CD4-positive, alpha-beta T cell (primary cell): ENCODE results near the gene LCT. TPM values are rescaled to one million over a fixed set of nuclear protein-coding genes. Genes with fewer than 3 reads are reported as not detected.

Experiments used
- ATAC-seq: fragments of 200-7000 bp; cut with Tn5 transposase; one replicate; pipeline ENCODE4 v1.10.0; 2022; ENCODE audit warnings: mild to moderate bottlenecking; ENCODE audit not compliant: poor library complexity
- CTCF ChIA-PET: fragments of 350-600 bp; sonication (Branson Sonifier 250); formaldehyde crosslinking; loops from one replicate; lab custom pipeline; 2021; ENCODE audit warnings: antibody characterized with exemption, inconsistent platforms; lab: Charles Lee
- POLR2A ChIA-PET: fragments of 350-600 bp; sonication (Branson Sonifier 250); formaldehyde crosslinking; loops from one replicate; lab custom pipeline; 2021; ENCODE audit warnings: antibody characterized with exemption, inconsistent platforms; lab: Charles Lee
- DNase-seq, 14 experiments: peaks; one replicate each; pipeline ENCODE4 v3.0.0-alpha.2; 2013 to 2020; ENCODE audit warnings: mixed read lengths in 2 of 14
- H3K27ac ChIP-seq, 2 donors: one replicate each; pipeline versions ENCODE4 v1.5.1 to v1.7.0; 2013; ENCODE audit warnings: low read length in 2 of 2, low read depth in 1 of 2, mild to moderate bottlenecking in 1 of 2
- H3K27me3 ChIP-seq, 2 experiments: 1 replicate in 1 of 2; 2 replicates in 1 of 2; pipeline versions ENCODE4 v1.6.1 to v1.7.0; 2013; ENCODE audit warnings: low read length in 2 of 2, control low read depth in 1 of 2, mild to moderate bottlenecking in 1 of 2, moderate library complexity in 1 of 2; ENCODE audit not compliant: insufficient read depth in 2 of 2, control insufficient read depth in 1 of 2
- H3K36me3 ChIP-seq: one replicate; pipeline ENCODE4 v1.6.1; 2013; ENCODE audit warnings: low read length, control low read depth; ENCODE audit not compliant: insufficient read depth
- H3K4me1 ChIP-seq: one replicate; pipeline ENCODE4 v1.6.1; 2013; ENCODE audit warnings: low read length, control low read depth; ENCODE audit not compliant: insufficient read depth
- H3K4me3 ChIP-seq: one replicate; pipeline ENCODE4 v1.5.1; 2013; ENCODE audit warnings: mild to moderate bottlenecking, low read length, moderate library complexity
- H3K9me3 ChIP-seq, 2 experiments: 1 replicate in 1 of 2; 2 replicates in 1 of 2; pipeline versions ENCODE4 v1.6.1 to v1.7.0; 2013; ENCODE audit warnings: low read length in 2 of 2, mild to moderate bottlenecking in 2 of 2, control low read depth in 1 of 2, moderate library complexity in 1 of 2; ENCODE audit not compliant: control insufficient read depth in 1 of 2, insufficient read depth in 1 of 2
- H3K27ac Mint-ChIP-seq: one replicate; pipeline ENCODE4 v1.8.0; 2020; ENCODE audit warnings: mixed read lengths
- H3K27me3 Mint-ChIP-seq: one replicate; pipeline ENCODE4 v1.8.0; 2021; ENCODE audit warnings: mixed read lengths
- H3K36me3 Mint-ChIP-seq: one replicate; pipeline ENCODE4 v1.8.0; 2021; ENCODE audit warnings: low read depth, mixed read lengths
- H3K4me1 Mint-ChIP-seq: one replicate; pipeline ENCODE4 v1.8.0; 2021; ENCODE audit warnings: low read depth, mixed read lengths
- H3K4me3 Mint-ChIP-seq: one replicate; pipeline ENCODE4 v1.8.0; 2020; ENCODE audit warnings: mild to moderate bottlenecking, mixed read lengths
- H3K9me3 Mint-ChIP-seq: one replicate; pipeline ENCODE4 v1.8.0; 2020; ENCODE audit warnings: mixed read lengths
- intact Hi-C, 2 experiments: fragments of 100-400 bp; cut with DNase I in 1 of 2; cut with micrococcal nuclease in 1 of 2; formaldehyde crosslinking; loops; one replicate each; pipeline versions ENCODE4 v1.15.1 to v1.9.0; 2023 to 2025; cut with DNase I, micrococcal nuclease
- total RNA-seq, 174 experiments: library from RNA in 2 of 174; stranded (reverse) in 2 of 174; gene quantifications; one replicate each; pipeline ENCODE4 v1.2.3 and lab custom pipeline; 2021 to 2026
- TF ChIP-seq, protein P1 (sequence below): fragments of 200-600 bp; IDR thresholded peaks from one replicate; pipeline ENCODE4 v1.8.0; 2022; ENCODE audit warnings: antibody characterized with exemption, mild to moderate bottlenecking

Gene LCT
- total RNA-seq, 2 experiments from 2014 or later, result 0.06 TPM; not detected in 1

DNA sequence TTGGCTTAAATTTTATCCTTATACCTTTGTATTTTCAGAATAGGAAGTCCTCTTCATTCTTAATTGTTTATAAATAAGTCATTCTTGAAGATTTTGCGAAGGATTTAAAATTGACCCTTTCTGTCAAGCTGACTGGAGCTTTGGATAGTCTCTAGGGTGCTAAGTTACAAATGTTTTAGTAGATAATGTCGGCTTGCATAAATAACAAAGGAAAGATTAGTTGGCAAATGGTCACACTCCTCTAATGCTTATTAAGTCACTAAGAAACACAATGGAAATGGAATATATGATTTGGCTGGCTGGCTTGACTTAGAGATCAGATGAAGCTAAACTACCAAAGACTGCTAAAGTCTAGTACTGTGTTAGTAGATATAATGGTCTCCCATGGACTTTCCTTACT is 54.8 kb downstream of the LCT start:
- no peaks in the 10 kb centered on the region for H3K9me3 ChIP-seq
- DNase-seq (no peak), ATAC-seq (no peak)
- Mint-ChIP-seq H3K4me3 (no peak overlapping the region), H3K36me3 (peaks cover 91% of the 10 kb centered on the region), H3K4me1 (no peaks in the 10 kb centered on the region), H3K27ac (no peak overlapping the region), H3K9me3 (no peaks in the 10 kb centered on the region), H3K27me3 (no peaks in the 10 kb centered on the region)
- peaks cover 76% of the 10 kb centered on the region for H3K36me3 ChIP-seq
- intact Hi-C loops, result no loop called here
- no peaks in the 10 kb centered on the region for H3K4me1 ChIP-seq
- ChIA-PET POLR2A (no interaction called here), CTCF (interaction anchor here (1.1 kb wide), 1 partner anchor 15 kb away, joined by 4 read pairs; no protein-coding TSS in a partner anchor)
- H3K27me3 ChIP-seq, result no peaks in the 10 kb centered on the region
- H3K4me3 ChIP-seq, result no peak overlapping the region
- no peak overlapping the region for H3K27ac ChIP-seq
- TF ChIP-seq, protein P1, sequence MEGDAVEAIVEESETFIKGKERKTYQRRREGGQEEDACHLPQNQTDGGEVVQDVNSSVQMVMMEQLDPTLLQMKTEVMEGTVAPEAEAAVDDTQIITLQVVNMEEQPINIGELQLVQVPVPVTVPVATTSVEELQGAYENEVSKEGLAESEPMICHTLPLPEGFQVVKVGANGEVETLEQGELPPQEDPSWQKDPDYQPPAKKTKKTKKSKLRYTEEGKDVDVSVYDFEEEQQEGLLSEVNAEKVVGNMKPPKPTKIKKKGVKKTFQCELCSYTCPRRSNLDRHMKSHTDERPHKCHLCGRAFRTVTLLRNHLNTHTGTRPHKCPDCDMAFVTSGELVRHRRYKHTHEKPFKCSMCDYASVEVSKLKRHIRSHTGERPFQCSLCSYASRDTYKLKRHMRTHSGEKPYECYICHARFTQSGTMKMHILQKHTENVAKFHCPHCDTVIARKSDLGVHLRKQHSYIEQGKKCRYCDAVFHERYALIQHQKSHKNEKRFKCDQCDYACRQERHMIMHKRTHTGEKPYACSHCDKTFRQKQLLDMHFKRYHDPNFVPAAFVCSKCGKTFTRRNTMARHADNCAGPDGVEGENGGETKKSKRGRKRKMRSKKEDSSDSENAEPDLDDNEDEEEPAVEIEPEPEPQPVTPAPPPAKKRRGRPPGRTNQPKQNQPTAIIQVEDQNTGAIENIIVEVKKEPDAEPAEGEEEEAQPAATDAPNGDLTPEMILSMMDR, result no peak

DNA sequence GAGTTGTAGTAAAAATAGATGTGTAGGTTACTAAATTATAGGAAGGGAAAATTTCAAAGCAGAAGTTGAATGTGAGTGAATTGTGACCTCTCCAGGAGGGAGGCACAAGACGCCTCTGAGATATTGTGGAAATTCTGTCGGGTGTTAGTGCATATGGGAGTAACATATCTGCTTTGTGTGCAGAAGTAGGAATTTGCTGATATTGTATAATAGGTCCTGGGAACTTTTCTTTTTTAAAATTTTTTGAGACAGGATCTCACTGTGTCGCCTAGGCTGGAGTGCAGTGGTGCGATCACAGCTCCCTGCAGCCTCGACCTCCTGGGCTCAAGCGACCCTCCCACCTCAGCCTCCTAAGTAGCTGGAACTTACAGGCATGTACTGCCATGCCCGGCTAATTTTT is 60.6 kb downstream of the LCT start:
- Mint-ChIP-seq H3K4me1 (no peaks in the 10 kb centered on the region), H3K9me3 (no peaks in the 10 kb centered on the region), H3K27me3 (no peaks in the 10 kb centered on the region), H3K36me3 (peaks cover 95% of the 10 kb centered on the region), H3K4me3 (no peak overlapping the region), H3K27ac (peak overlapping the region; percentile 24)
- no peaks in the 10 kb centered on the region for H3K9me3 ChIP-seq
- H3K4me3 ChIP-seq, result no peak overlapping the region
- POLR2A ChIA-PET, result no interaction called here
- H3K4me1 ChIP-seq, result no peaks in the 10 kb centered on the region
- H3K36me3 ChIP-seq, result peaks cover 87% of the 10 kb centered on the region
- CTCF ChIA-PET, result no interaction called here
- intact Hi-C loops, result no loop called here
- H3K27me3 ChIP-seq, result no peaks in the 10 kb centered on the region
- ATAC-seq, result no peak
- TF ChIP-seq, protein P1, result no peak
- H3K27ac ChIP-seq, result no peak overlapping the region
- DNase-seq, result no peak

DNA sequence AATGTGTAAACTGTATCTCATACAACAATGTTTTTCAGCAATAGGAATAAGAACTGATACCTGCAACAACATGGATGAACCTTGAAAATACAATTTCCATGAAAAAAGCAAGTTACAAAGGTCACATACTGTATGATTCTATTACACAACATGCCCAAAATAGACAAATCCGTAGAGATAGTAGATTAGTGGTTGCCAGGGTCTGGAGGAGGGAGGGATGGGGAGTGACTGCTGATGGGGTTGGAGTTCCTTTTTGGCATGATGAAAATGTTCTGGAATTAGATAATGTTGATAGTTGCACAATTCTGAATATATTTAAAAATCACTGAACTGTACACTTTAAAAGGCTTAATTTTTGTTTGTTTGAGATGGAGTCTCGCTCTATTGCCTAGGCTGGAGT is 61.6 kb downstream of the LCT start:
- H3K36me3 Mint-ChIP-seq, result peaks cover 95% of the 10 kb centered on the region
- peaks cover 87% of the 10 kb centered on the region for H3K36me3 ChIP-seq
- TF ChIP-seq, protein P1, result no peak

More for the DNA sequence above, 61.6 kb downstream of the LCT start:
- no peaks in the 10 kb centered on the region for H3K27me3 ChIP-seq
- ATAC-seq (no peak), DNase-seq (no peak)
- H3K4me3 Mint-ChIP-seq, result no peak overlapping the region
- H3K27ac ChIP-seq, result no peak overlapping the region
- no peaks in the 10 kb centered on the region for H3K27me3 Mint-ChIP-seq
- H3K27ac Mint-ChIP-seq, result no peak overlapping the region
- H3K9me3 ChIP-seq, result no peaks in the 10 kb centered on the region
- no peaks in the 10 kb centered on the region for H3K4me1 ChIP-seq
- no peak overlapping the region for H3K4me3 ChIP-seq
- intact Hi-C loops, result no loop called here
- CTCF ChIA-PET, result no interaction called here
- no peaks in the 10 kb centered on the region for H3K4me1 Mint-ChIP-seq
- H3K9me3 Mint-ChIP-seq, result no peaks in the 10 kb centered on the region
- POLR2A ChIA-PET, result no interaction called here
